SK-N-DZ (cell line): ENCODE data around the gene C3orf52.

Experiments
- DNase-seq: peaks from one replicate; pipeline ENCODE4 v3.0.0-alpha.2; 2015; ENCODE audit warnings: low spot score

C3orf52 gene

GRCh38 chr3:112085735-112086075 is 484 bp upstream of the C3orf52 start:
- no peak for DNase-seq

GRCh38 chr3:112086875-112087524 is 811 bp downstream of the C3orf52 start:
- no peak for DNase-seq

GRCh38 chr3:112087746-112088145 is 1.6 kb downstream of the C3orf52 start:
- DNase-seq, result no peak

- DNase-seq, result no peak
Measured at GRCh38 chr3:112088944-112089343, 2.8 kb downstream of the C3orf52 start.

- DNase-seq, result no peak
Measured at GRCh38 chr3:112089956-112090886, 4.0 kb downstream of the C3orf52 start.

- no peak for DNase-seq
Measured at GRCh38 chr3:112090887-112091586, 4.8 kb downstream of the C3orf52 start.

GRCh38 chr3:112092496-112093179 is 6.4 kb downstream of the C3orf52 start:
- no peak for DNase-seq

- DNase-seq, result no peak
Measured at GRCh38 chr3:112093180-112093522, 7.0 kb downstream of the C3orf52 start.

GRCh38 chr3:112095731-112096130 is 9.5 kb downstream of the C3orf52 start:
- DNase-seq, result no peak

GRCh38 chr3:112096176-112096575 is 10.0 kb downstream of the C3orf52 start:
- no peak for DNase-seq

- DNase-seq, result no peak
Measured at GRCh38 chr3:112097378-112097777, 11.2 kb downstream of the C3orf52 start.

- DNase-seq, result no peak
Measured at GRCh38 chr3:112101916-112102315, 15.7 kb downstream of the C3orf52 start.

- DNase-seq, result no peak
Measured at GRCh38 chr3:112104774-112105173, 18.6 kb downstream of the C3orf52 start.

- no peak for DNase-seq
Measured at GRCh38 chr3:112109322-112109721, 23.1 kb downstream of the C3orf52 start.

- DNase-seq, result peak; percentile 76
Measured at GRCh38 chr3:112111785-112112402, 25.7 kb downstream of the C3orf52 start.

- DNase-seq, result no peak
Measured at GRCh38 chr3:112114576-112115160, 28.5 kb downstream of the C3orf52 start.

- no peak for DNase-seq
Measured at GRCh38 chr3:112115161-112115739, 29.1 kb downstream of the C3orf52 start.

GRCh38 chr3:112115806-112116383 is 29.7 kb downstream of the C3orf52 start:
- no peak for DNase-seq

- no peak for DNase-seq
Measured at GRCh38 chr3:112116748-112117186, 30.6 kb downstream of the C3orf52 start.

GRCh38 chr3:112117415-112117814 is 31.2 kb downstream of the C3orf52 start:
- DNase-seq, result no peak
